Neural progenitor cell (in vitro differentiated cells): ENCODE data around the gene MAGI1. TPM values are rescaled to one million over a fixed set of nuclear protein-coding genes. Genes with fewer than 3 reads are reported as not detected.

Source experiments
- DNase-seq: peaks from one replicate; pipeline ENCODE4 v3.0.0-alpha.2; 2016; ENCODE audit warnings: low spot score
- H2AFZ ChIP-seq: fragments of 200-600 bp; sonication (generic); replicated peaks from 2 replicates; pipeline ENCODE4 v1.6.1; 2016; ENCODE audit warnings: antibody characterized with exemption
- H3F3A ChIP-seq: fragments of 200-600 bp; sonication (generic); 2 replicates; pipeline ENCODE4 v1.6.1; 2016; ENCODE audit warnings: antibody characterized with exemption, low read depth
- H3K27ac ChIP-seq: fragments of 200-600 bp; sonication (generic); 2 replicates; pipeline ENCODE4 v1.5.1; 2016; ENCODE audit warnings: mild to moderate bottlenecking
- H3K27me3 ChIP-seq: fragments of 200-600 bp; sonication (generic); 2 replicates; pipeline ENCODE4 v1.6.1; 2016; ENCODE audit warnings: mild to moderate bottlenecking, moderate library complexity
- H3K36me3 ChIP-seq: fragments of 200-600 bp; sonication (generic); 2 replicates; pipeline ENCODE4 v1.5.1; 2016
- H3K4me1 ChIP-seq: fragments of 200-600 bp; sonication (generic); 2 replicates; pipeline ENCODE4 v1.6.1; 2016; ENCODE audit warnings: mixed run types
- H3K4me2 ChIP-seq: fragments of 200-600 bp; sonication (generic); 2 replicates; pipeline ENCODE4 v1.6.1; 2016
- H3K4me3 ChIP-seq: fragments of 200-600 bp; sonication (generic); 2 replicates; pipeline ENCODE4 v1.5.1; 2016
- H3K79me2 ChIP-seq: fragments of 200-600 bp; sonication (generic); 2 replicates; pipeline ENCODE4 v1.6.1; 2016; ENCODE audit warnings: low read depth
- H3K9ac ChIP-seq: fragments of 200-600 bp; sonication (generic); 2 replicates; pipeline ENCODE4 v1.6.1; 2016
- H3K9me3 ChIP-seq: fragments of 200-600 bp; sonication (generic); 2 replicates; pipeline ENCODE4 v1.5.1; 2016; ENCODE audit warnings: low read depth
- H4K20me1 ChIP-seq: fragments of 200-600 bp; sonication (generic); 2 replicates; pipeline ENCODE4 v1.6.1; 2016; ENCODE audit warnings: low read depth
- H3K27ac Mint-ChIP-seq: 3 replicates; pipeline ENCODE4 v1.8.0; 2021; ENCODE audit warnings: mixed read lengths
- H3K27me3 Mint-ChIP-seq: 2 replicates; pipeline ENCODE4 v1.8.0; 2022; ENCODE audit warnings: low read depth, mild to moderate bottlenecking, inconsistent platforms, moderate library complexity, mixed read lengths; ENCODE audit not compliant: insufficient read depth
- H3K36me3 Mint-ChIP-seq: 3 replicates; pipeline ENCODE4 v1.8.0; 2021; ENCODE audit warnings: mixed read lengths
- H3K4me1 Mint-ChIP-seq: 3 replicates; pipeline ENCODE4 v1.8.0; 2021; ENCODE audit warnings: mixed read lengths
- H3K4me3 Mint-ChIP-seq: 3 replicates; pipeline ENCODE4 v1.8.0; 2021; ENCODE audit warnings: mild to moderate bottlenecking, moderate library complexity, mixed read lengths
- H3K9me3 Mint-ChIP-seq: 3 replicates; pipeline ENCODE4 v1.8.0; 2020; ENCODE audit warnings: mixed read lengths
- CTCF ChIP-seq: fragments of 200-600 bp; sonication (generic); IDR thresholded peaks from 2 replicates; pipeline ENCODE4 v1.5.1; 2017; ENCODE audit warnings: antibody characterized with exemption, mild to moderate bottlenecking
- EZH2 ChIP-seq: fragments of 200-600 bp; sonication (generic); IDR thresholded peaks from 2 replicates; pipeline ENCODE4 v1.6.1; 2017; ENCODE audit warnings: antibody characterized with exemption, mild to moderate bottlenecking, moderate library complexity
- EZH2phosphoT487 ChIP-seq: fragments of 200-600 bp; sonication (generic); IDR thresholded peaks from 2 replicates; pipeline ENCODE4 v1.6.1; 2017; ENCODE audit warnings: antibody characterized with exemption
- total RNA-seq: library from RNA; depleted of rRNA; stranded (reverse); fragments of >200 nt; gene quantifications from 2 replicates; pipeline ENCODE4 v1.2.3, GENCODE V29; 2015; ENCODE audit warnings: low replicate concordance

MAGI1 gene
- total RNA-seq, 1 donor from 2014 or later: 40.6 TPM

- Histone ChIP-seq H3K4me3 (peak overlapping the region; percentile 69), H3K27ac (peak overlapping the region; percentile 99), H3F3A (peaks cover 37% of the 10 kb centered on the region), H3K36me3 (no peaks in the 10 kb centered on the region), H3K4me1 (peaks cover 44% of the 10 kb centered on the region), H3K9ac (peak overlapping the region; percentile 61), H4K20me1 (no peaks in the 10 kb centered on the region), H3K4me2 (peak overlapping the region; percentile 96), H3K9me3 (no peaks in the 10 kb centered on the region), H3K27me3 (no peaks in the 10 kb centered on the region), H2AFZ (no peak overlapping the region), H3K79me2 (peaks cover 65% of the 10 kb centered on the region)
- Mint-ChIP-seq H3K9me3 (no peaks in the 10 kb centered on the region), H3K27me3 (peaks cover 4% of the 10 kb centered on the region), H3K36me3 (peaks cover 2% of the 10 kb centered on the region), H3K27ac (peak overlapping the region; percentile 100), H3K4me1 (peaks cover 54% of the 10 kb centered on the region), H3K4me3 (peak overlapping the region; percentile 94)
- TF ChIP-seq CTCF: no peak
- TF ChIP-seq EZH2phosphoT487: no peak
- no peak for TF ChIP-seq EZH2
- peak; percentile 32 for DNase-seq
Observed at GRCh38 chr3:65595222-65596028, 443.3 kb downstream of the MAGI1 start.

- no peaks in the 10 kb centered on the region for H3K9me3 Mint-ChIP-seq
- no peak overlapping the region for H3K9ac ChIP-seq
- no peak for DNase-seq
- H3K4me1 ChIP-seq: peaks cover 51% of the 10 kb centered on the region
- no peaks in the 10 kb centered on the region for H3K27me3 ChIP-seq
- peaks cover 78% of the 10 kb centered on the region for H3K79me2 ChIP-seq
- H3K4me3 Mint-ChIP-seq: peak overlapping the region; percentile 94
- peaks cover 53% of the 10 kb centered on the region for H3K4me1 Mint-ChIP-seq
- H3K36me3 Mint-ChIP-seq: peaks cover 6% of the 10 kb centered on the region
- H3F3A ChIP-seq: peaks cover 37% of the 10 kb centered on the region
- no peaks in the 10 kb centered on the region for H4K20me1 ChIP-seq
- peaks cover 4% of the 10 kb centered on the region for H3K27me3 Mint-ChIP-seq
- H3K4me3 ChIP-seq: peak overlapping the region; percentile 69
- H2AFZ ChIP-seq: no peak overlapping the region
- no peak overlapping the region for H3K27ac ChIP-seq
- H3K27ac Mint-ChIP-seq: no peak overlapping the region
- peak overlapping the region; percentile 96 for H3K4me2 ChIP-seq
- no peaks in the 10 kb centered on the region for H3K9me3 ChIP-seq
- H3K36me3 ChIP-seq: no peaks in the 10 kb centered on the region
- TF ChIP-seq CTCF (no peak), EZH2 (no peak), EZH2phosphoT487 (no peak)
Observed at GRCh38 chr3:65593780-65594752, 444.7 kb downstream of the MAGI1 start.

GRCh38 chr3:65591313-65591712 is 447.4 kb downstream of the MAGI1 start:
- no peak overlapping the region for H3K27ac ChIP-seq
- H3K4me1 Mint-ChIP-seq: peaks cover 40% of the 10 kb centered on the region
- DNase-seq: no peak
- no peaks in the 10 kb centered on the region for H3K36me3 ChIP-seq
- no peak for TF ChIP-seq CTCF
- no peak for TF ChIP-seq EZH2
- no peak for TF ChIP-seq EZH2phosphoT487
- H2AFZ ChIP-seq: no peak overlapping the region
- no peaks in the 10 kb centered on the region for H3K9me3 ChIP-seq
- peaks cover 99% of the 10 kb centered on the region for H3K79me2 ChIP-seq
- no peaks in the 10 kb centered on the region for H4K20me1 ChIP-seq
- H3F3A ChIP-seq: peaks cover 11% of the 10 kb centered on the region
- no peak overlapping the region for H3K9ac ChIP-seq
- no peaks in the 10 kb centered on the region for H3K27me3 ChIP-seq
- no peak overlapping the region for H3K4me3 ChIP-seq
- H3K4me3 Mint-ChIP-seq: no peak overlapping the region
- H3K9me3 Mint-ChIP-seq: no peaks in the 10 kb centered on the region
- H3K27me3 Mint-ChIP-seq: peaks cover 2% of the 10 kb centered on the region
- H3K36me3 Mint-ChIP-seq: peaks cover 6% of the 10 kb centered on the region
- H3K27ac Mint-ChIP-seq: no peak overlapping the region
- H3K4me1 ChIP-seq: peaks cover 54% of the 10 kb centered on the region
- H3K4me2 ChIP-seq: no peak overlapping the region
